ENCODE data around the gene PRR30.

DNA sequence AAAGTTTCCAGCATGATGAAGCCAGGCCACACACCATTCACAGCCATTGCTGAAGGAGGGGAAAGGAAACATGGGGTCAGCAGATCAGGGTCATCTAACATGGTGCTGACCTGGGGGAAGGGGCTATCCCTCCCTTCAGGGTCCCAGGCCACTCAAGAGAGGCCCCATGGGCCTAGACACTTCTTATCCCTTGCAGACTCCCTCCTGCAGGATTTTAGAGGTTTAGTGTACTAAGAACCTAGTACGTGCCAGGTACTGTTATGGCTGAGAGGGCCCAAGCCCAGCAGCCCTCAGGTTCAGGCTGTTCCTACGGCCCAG lies 43.8 kb downstream of the PRR30 start:
- no peak for TF ChIP-seq CREB1 (IDR thresholded peaks at IDR 0.05; ENCODE audit: low read depth)
- TF ChIP-seq, protein P1, sequence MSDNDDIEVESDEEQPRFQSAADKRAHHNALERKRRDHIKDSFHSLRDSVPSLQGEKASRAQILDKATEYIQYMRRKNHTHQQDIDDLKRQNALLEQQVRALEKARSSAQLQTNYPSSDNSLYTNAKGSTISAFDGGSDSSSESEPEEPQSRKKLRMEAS (IDR thresholded peaks at IDR 0.05) = no peak
- no peak for TF ChIP-seq TAF1 (IDR thresholded peaks at IDR 0.05; ENCODE audit: low read depth)
- TF ChIP-seq EP300 (IDR thresholded peaks at IDR 0.05; ENCODE audit: borderline replicate concordance) = no peak
- no peak for TF ChIP-seq RAD21 (IDR thresholded peaks at IDR 0.05; ENCODE audit: low read depth)
- no peak for TF ChIP-seq REST (IDR thresholded peaks at IDR 0.05; ENCODE audit: low read depth)
- no peak for TF ChIP-seq NFIC (IDR thresholded peaks at IDR 0.05)
- no peak for TF ChIP-seq USF1 (IDR thresholded peaks at IDR 0.05)
